ENCODE data around the gene CCL3.

CCL3 gene

GRCh38 chr17:36055171-36055570 lies 34.8 kb downstream of the CCL3 start:
- peaks cover 6% of the 10 kb centered on the region for H3K4me1 Mint-ChIP-seq
- H3K9me3 Mint-ChIP-seq = peaks cover 3 to 7% of the 10 kb centered on the region in 2 donors
- ATAC-seq (no peak), DNase-seq (no peak)
- H3K27me3 Mint-ChIP-seq = peaks cover 53% of the 10 kb centered on the region
- H3K27ac Mint-ChIP-seq = no peak overlapping the region
- H3K4me3 Mint-ChIP-seq = no peak overlapping the region

DNA sequence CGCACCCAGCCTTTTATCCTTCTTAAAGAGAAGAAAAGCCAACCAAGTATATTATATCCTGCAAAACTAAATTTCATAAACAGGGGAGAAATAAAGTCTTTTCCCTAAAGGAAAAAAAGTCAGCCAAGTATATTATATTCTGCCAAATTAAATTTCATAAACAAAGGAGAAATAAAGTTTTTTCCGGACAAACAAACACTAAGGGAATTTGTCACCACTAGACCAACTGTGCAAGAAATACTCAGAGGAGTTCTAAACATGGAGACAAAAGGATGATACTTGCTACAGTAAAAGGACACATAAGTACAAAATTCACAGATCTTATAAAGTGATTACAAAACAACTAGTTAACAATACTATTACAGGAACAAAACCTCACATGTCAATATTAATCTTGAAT lies 40.3 kb downstream of the CCL3 start:
- no peaks in the 10 kb centered on the region for H3K4me1 Mint-ChIP-seq
- peaks cover 23% of the 10 kb centered on the region in 2 donors for H3K9me3 Mint-ChIP-seq
- H3K27ac Mint-ChIP-seq = no peak overlapping the region
- ATAC-seq = no peak
- no peak for DNase-seq
- peaks cover 69% of the 10 kb centered on the region for H3K27me3 Mint-ChIP-seq
- no peak overlapping the region for H3K4me3 Mint-ChIP-seq

DNA sequence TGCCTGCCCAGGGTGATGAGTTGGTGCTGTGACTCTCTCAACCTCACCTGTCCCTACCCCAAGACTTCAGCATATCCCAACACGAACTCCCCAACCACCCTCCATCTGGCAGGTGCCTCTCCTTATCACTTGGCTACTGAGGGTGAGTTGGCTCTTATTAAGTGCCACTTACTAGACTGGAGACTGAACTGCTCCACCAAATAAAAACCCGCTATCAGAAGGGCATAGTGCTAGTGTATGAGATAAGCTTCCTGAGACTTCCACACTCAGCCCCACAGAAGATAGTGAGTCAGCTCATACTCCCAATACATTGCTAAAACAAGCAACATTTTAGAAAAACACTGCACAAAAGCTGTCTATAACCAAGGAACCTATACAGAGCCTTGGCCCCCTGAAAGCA lies 41.9 kb downstream of the CCL3 start:
- Mint-ChIP-seq H3K27ac (no peak overlapping the region), H3K4me1 (no peaks in the 10 kb centered on the region), H3K27me3 (peaks cover 67% of the 10 kb centered on the region)

More for the DNA sequence above, 41.9 kb downstream of the CCL3 start:
- Mint-ChIP-seq H3K4me3 (no peak overlapping the region), H3K9me3 (peaks cover 23 to 28% of the 10 kb centered on the region in 2 donors)
- no peak for DNase-seq
- no peak for ATAC-seq

Measured in stimulated activated naive CD8-positive, alpha-beta T cell treated with anti-CD3 and anti-CD28 coated beads, Interleukin-15, amount 100 ng/mL, for 72 hours (primary cell).